Body of pancreas (tissue), 4 donors: ENCODE measurements around the gene PMF1.

Experiments used
- POLR2A ChIP-seq, 3 donors: fragments of 450-650 bp; IDR thresholded peaks; one replicate each; pipeline ENCODE4 v1.6.1; 2016; ENCODE audit warnings: antibody characterized with exemption in 3 of 3, mild to moderate bottlenecking in 2 of 3
- TF ChIP-seq, protein P1 (sequence below), 7 experiments: fragments of 450-650 bp in 4 of 7; fragments of 200-600 bp in 3 of 7; sonication (generic) in 3 of 7; IDR thresholded peaks; one replicate each; pipeline ENCODE4 v1.5.1; 2016 to 2019; ENCODE audit warnings: antibody characterized with exemption in 7 of 7

- TF ChIP-seq, protein P1, sequence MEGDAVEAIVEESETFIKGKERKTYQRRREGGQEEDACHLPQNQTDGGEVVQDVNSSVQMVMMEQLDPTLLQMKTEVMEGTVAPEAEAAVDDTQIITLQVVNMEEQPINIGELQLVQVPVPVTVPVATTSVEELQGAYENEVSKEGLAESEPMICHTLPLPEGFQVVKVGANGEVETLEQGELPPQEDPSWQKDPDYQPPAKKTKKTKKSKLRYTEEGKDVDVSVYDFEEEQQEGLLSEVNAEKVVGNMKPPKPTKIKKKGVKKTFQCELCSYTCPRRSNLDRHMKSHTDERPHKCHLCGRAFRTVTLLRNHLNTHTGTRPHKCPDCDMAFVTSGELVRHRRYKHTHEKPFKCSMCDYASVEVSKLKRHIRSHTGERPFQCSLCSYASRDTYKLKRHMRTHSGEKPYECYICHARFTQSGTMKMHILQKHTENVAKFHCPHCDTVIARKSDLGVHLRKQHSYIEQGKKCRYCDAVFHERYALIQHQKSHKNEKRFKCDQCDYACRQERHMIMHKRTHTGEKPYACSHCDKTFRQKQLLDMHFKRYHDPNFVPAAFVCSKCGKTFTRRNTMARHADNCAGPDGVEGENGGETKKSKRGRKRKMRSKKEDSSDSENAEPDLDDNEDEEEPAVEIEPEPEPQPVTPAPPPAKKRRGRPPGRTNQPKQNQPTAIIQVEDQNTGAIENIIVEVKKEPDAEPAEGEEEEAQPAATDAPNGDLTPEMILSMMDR (IDR thresholded peaks at IDR 0.05), result no peak
- TF ChIP-seq POLR2A (IDR thresholded peaks at IDR 0.05), result no peak
Observed at GRCh38 chr1:156249593-156249992, 36.8 kb downstream of the PMF1 start.
